Activated T-cell treated with anti-CD3 and anti-CD28 coated beads for 24 hours (primary cell): ENCODE measurements around the gene SDC4.

Experiments
- DNase-seq: peaks from one replicate; pipeline ENCODE4 v3.0.0-alpha.2; 2020; ENCODE audit warnings: low read depth

SDC4 gene

GRCh38 chr20:45347936-45348778, at the start of gene SDC4:
Gene SDC4, minus strand, starts transcription at chr20:45348424. Its CDS starts 40 bp downstream, at chr20:45348384.
- peak; percentile 40 for DNase-seq

GRCh38 chr20:45395114-45395415, 46.8 kb upstream of the SDC4 start:
- DNase-seq: no peak

GRCh38 chr20:45394221-45395113, 46.2 kb upstream of the SDC4 start:
- no peak for DNase-seq

GRCh38 chr20:45392733-45393132, 44.5 kb upstream of the SDC4 start:
- DNase-seq: no peak

- DNase-seq: no peak
Measured at GRCh38 chr20:45391559-45391958, 43.3 kb upstream of the SDC4 start.

GRCh38 chr20:45390931-45391330, 42.7 kb upstream of the SDC4 start:
- DNase-seq: no peak

GRCh38 chr20:45387274-45387673, 39.0 kb upstream of the SDC4 start:
- DNase-seq: no peak

GRCh38 chr20:45378191-45378590, 30.0 kb upstream of the SDC4 start, which contains the start of gene TP53TG5:
Gene TP53TG5, minus strand, starts transcription at chr20:45378325. Its CDS starts 89 bp downstream, at chr20:45378236.
- DNase-seq: no peak

GRCh38 chr20:45377269-45377668, 29.0 kb upstream of the SDC4 start:
- DNase-seq: no peak

- DNase-seq: no peak
Measured at GRCh38 chr20:45374966-45375365, 26.7 kb upstream of the SDC4 start.

GRCh38 chr20:45374101-45374467, 25.9 kb upstream of the SDC4 start:
- no peak for DNase-seq

GRCh38 chr20:45373353-45374100, 25.3 kb upstream of the SDC4 start:
- DNase-seq: peak; percentile 85

GRCh38 chr20:45372646-45373352, 24.6 kb upstream of the SDC4 start:
- DNase-seq: no peak

GRCh38 chr20:45372241-45372640, 24.0 kb upstream of the SDC4 start:
- DNase-seq: no peak

- no peak for DNase-seq
Measured at GRCh38 chr20:45370571-45371160, 22.4 kb upstream of the SDC4 start.

- no peak for DNase-seq
Measured at GRCh38 chr20:45368221-45368980, 20.2 kb upstream of the SDC4 start.

- no peak for DNase-seq
Measured at GRCh38 chr20:45367126-45367525, 18.9 kb upstream of the SDC4 start.

- no peak for DNase-seq
Measured at GRCh38 chr20:45366631-45367030, 18.4 kb upstream of the SDC4 start.

- DNase-seq: no peak
Measured at GRCh38 chr20:45366192-45366591, 18.0 kb upstream of the SDC4 start.

- no peak for DNase-seq
Measured at GRCh38 chr20:45365444-45365970, 17.3 kb upstream of the SDC4 start.
